ENCODE measurements around the gene CBX7.
"Not testable (repeated sequence)": the region's sequence is repeated elsewhere in the genome, so short reads cannot be mapped to it uniquely, and the experiment has no call there.

Gene CBX7

GRCh38 chr22:39173787-39174497, 21.5 kb upstream of the CBX7 start:
- no peak for DNase-seq

- no peak for DNase-seq
Observed at GRCh38 chr22:39173050-39173706, 20.7 kb upstream of the CBX7 start.

- not testable (repeated sequence) for DNase-seq
Observed at GRCh38 chr22:39172265-39173049, 20.0 kb upstream of the CBX7 start.

- no peak for DNase-seq
Observed at GRCh38 chr22:39171623-39172264, 19.3 kb upstream of the CBX7 start.

DNA sequence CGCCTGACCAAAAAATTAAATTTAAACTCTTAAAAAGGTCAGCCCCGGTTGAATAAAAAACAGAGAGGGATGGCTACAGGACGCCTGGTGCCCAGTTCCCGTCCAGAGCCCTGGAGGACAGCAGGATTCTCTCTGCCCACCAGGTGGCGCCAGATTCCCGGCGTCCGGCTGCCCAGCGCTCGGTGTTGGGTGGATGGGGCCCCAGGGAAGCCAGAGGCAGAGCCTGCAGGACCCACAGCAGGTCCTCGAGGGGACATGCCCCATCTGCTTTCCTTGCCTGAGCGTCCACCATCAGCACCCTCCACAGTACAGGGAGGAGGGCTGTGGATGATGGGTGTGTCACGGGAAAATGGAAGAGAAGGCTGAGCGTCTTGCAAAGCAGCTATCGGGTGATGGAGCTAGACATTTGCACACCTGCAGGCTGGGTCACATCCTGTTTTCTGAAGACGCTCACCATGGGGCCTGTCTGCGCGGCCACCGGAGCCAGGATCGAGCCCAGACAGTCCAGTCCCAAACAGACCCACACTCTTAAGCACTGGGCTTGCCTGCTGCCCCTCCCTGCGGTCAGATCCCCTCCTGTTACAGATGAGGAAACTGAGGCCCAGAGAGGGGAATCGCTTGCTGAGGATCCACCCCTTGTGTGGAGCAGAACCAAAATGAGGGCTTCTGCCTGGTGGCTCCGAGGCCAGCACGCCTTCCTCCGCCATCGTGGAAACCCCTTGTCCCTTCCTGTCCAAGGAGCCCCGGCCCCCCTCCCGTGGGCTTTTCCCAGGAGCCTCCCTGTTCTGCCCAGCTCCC, 18.5 kb upstream of the CBX7 start:
- peak; percentile 43 for DNase-seq

DNA sequence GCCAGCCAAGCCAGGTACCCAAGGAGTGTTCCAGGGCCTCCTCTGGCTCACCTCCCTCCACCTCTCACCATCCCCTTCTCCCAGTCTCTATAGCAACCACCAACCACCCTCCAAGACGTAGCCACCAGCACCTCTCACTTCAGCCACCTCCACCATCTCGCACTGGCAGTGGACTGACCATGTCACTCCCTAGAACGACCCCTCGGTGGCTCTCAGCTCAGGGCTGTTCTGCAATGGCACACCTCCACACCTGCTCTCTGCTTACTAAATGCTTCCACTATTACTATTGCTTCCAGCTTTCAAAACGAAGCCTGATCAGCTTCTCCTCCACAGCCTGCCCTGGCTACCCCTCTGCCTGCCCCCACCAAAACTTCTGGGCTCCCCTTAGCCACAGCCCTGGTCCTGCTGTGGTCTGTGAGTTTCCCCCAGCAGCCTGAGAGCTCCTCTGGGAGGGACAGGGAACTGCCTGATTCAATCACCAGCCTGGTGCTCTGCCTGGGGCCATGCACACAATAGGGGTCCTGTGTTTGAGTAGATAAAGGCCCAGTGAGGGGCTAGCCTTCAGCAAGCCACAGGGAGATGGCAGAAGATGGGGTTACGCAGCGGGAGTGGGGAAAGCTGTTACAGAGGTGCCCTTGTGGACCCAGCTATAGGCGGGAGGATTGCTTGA, 17.5 kb upstream of the CBX7 start:
- DNase-seq, result no peak

DNA sequence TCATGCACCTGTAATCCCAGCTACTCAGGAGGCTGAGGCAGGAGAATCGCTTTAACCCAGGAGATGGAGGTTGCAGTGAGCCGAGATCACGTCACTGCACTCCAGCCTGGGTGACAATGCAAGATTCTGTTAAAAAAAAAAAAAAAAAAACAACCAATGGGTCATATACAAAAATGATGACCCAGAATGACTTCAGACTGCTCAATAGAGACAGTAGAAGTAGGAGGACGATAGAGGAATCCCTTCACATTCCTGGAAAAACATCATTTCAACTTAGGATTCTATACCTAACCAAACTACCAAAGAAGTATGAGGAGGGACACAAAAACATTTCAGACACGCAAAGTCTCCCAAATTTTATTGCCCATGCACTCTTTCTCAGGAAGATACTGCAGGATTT, 14.1 kb upstream of the CBX7 start:
- DNase-seq, result no peak

GRCh38 chr22:39156093-39156492, 3.6 kb upstream of the CBX7 start:
- not testable (repeated sequence) for DNase-seq

- DNase-seq, result no peak
Observed at GRCh38 chr22:39155421-39155820, 2.9 kb upstream of the CBX7 start.

DNA sequence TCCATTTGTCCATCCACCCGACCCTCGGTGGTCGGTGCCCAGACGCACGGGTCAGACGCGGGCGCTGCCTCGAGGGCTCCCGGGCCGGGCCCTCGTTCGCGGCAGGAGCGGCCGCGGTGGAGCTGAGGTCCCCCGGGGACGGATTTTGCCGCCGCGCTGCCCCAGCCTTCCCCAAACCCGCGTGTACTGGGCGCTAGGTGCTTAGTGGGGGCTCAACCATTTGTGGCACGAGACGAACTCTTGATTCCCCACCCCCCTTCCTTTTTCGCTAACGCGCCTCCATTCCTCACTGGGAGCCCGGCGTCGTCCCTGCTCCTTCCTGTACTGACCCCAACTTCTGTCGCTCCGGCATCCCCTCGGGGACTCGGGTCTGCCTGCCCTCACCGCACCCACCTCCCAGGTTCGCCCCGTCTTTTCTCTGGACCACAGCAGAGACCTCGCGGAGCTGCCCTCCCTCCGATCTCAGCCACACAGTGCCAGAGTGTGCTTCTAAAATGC, 789 bp upstream of the CBX7 start:
- no peak for DNase-seq

GRCh38 chr22:39152024-39152510, 413 bp downstream of the CBX7 start:
- DNase-seq, result no peak

DNA sequence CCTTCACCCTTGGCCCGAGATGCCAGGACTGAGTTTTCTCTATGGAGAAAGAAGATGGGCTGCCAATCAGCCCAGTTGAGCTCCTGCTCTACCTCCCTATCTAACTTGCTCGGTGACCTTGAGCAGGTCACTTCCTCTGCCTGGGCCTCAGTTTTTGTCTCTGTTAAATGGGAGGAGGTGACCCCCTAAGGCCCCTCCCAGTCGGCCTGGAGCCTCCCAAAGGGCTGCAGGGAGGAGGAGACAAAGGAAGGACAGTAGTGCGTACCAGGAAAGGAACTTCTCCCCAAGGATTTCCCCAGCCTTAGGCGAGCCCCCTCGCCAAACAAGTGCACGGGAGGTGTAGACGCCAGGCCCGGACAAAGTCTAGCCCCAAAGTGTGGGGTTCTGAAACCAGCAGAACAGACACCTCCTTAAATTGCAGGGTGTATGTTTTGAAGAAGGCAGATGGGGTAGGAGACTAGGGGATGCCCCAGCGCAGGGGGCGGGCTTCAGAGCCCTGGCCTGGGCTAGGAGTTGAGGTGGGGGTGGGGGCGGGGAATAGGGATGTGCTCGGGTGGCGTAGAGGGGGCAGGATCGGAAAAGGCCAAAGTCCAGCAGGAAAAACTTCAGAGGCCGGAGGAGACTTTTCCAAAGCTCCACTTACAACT, 1.0 kb downstream of the CBX7 start:
- DNase-seq, result no peak

DNA sequence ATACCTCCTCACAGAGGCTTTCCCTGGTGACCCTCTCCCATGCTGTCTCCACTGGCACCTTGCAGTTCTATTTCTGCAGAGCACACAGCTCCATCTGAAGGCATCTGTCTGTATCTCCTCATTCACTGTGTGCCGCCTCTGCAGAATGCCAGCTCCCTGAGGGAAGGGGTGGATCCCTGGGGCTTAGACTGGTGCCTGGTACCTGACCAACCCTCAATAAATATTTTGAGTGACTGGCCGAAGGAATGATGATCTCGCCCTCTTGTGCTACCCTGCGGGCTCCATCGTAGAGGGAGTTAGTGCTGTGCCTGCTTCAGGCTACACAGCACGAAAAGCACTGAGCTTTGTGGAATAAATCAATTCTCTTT, 1.6 kb downstream of the CBX7 start:
- DNase-seq, result no peak

DNA sequence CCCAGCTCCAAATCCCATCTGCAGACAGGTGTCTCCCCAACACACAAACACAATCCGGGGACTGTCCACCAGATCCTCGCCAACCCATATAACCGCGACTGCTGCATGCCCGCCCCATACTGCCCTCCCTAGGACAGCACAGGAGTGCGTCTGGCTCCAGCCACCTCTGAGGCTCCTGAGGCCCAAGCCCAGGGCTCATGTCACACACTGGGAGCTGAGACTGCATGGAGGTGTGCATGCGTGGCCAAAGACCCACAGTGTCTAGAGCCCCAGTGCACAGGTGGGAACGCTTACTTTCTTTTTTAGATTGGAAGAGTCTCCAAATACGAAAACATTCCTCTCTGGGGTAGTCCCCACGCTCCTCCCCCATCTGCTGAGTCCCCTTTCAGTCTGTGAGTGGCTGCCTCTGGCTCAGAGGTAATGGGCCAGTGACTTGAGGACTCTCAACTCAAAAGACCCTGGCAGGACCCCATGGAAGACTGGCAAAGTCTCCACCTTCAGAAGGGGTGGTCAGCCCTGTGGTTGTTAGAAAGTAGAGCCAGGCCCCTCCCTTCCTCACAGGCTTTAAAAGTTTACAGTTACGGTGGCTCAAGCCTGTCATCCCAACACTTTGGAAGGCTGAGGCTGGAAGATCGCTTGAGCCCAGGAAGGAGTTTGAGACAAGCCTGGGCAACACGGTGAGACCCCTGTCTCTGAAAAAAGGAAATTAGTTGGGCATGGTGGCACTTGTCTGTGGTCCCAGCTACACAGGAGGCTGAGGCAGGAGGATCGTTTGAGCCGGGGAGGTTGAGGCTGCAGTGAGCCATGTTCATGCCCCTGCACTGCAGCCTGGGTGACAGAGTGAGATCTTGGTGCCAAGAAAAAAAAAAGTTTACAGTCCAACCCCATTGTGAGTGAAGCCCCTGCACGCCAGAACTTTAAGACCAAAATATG, 2.3 kb downstream of the CBX7 start:
- no peak for DNase-seq

GRCh38 chr22:39148727-39149535, 3.5 kb downstream of the CBX7 start:
- no peak for DNase-seq

DNA sequence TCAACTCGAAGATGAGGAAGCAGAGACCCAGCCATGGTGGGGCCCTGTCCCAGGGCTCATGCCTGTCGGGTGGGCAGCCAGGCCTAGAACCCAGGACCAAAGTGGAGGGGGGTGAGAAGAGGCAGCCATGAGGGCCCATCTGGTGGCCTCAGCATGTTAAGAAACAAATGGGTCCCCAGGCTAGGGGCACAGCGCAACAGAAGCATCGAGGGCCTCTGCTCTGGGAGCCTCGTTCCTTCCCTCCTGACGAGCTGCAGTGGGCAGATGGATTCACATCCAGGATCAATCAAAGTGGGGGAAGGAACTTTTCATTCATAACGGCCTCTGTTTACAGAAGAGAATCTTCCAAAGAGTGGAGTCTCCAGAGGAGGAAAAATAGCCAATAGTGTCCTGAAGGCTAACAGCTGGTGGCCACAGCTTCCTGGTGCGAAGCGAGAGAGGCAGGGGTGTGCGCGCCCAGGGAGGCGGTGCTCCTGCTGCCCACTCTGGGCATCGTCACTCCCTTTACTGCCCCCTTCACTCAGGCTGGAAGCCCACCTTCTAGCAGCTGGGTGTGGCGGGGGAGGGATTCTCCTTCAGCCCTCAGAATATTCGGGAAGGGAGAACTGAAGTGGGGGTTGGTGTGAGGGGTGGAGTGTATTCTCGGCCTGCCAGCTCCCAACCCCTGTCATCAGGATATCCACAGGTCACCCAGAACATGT, 4.3 kb downstream of the CBX7 start:
- DNase-seq, result no peak

DNA sequence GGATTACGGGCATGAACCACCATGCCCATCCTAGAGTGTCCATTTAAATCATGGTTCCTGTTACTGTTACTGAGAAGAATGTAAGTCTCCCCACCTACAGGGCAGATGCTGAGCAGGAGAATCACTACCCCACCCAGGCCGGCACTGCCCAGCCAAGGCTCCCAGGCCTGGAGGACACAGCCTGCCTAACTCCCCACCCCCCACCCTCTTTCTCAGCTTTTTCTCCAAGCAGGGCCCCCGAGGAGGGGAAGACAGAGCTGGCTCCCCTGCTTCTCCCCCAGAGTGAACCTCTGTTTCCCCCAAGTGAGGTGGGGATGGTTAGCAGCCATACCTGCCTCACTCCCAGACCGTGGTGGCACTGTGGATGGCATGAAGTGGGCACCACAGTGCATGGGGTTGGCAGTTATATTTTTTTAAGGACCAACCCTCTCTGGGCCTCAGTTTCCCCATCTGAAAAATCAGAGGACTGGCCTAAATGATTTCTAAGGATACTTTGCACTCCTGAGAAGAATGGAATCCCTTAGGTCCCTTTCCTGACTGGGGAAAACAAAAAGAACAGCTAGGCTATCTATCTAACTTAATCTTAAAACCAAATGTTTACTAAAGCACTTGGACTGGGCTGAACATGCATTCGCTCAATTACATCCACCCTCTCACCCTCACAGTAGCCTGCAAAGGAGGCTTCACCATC, 5.0 kb downstream of the CBX7 start:
- DNase-seq, result no peak
